ENCODE measurements around the gene GNAS-AS1.

DNA sequence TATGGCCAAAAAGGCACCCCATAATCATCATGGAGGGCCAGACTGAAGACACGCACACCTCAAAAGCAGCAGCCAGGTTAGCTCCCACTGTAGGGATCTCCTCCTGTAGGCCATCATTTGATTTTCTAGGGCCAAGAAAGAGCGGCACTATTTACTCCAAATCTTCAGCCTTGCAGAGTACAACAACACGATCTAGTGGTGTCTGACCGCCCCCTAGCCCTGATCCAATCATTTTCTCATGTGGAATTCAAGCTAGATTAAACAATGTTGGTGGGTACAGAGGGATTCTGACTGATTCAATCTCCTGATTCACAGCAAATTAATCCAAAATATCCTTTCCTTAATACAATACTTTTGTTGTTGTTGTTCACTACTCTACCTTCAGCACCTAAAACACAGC, 12.5 kb downstream of the GNAS-AS1 start:
- TF ChIP-seq FOXA1 (IDR thresholded peaks at IDR 0.05) = no peak
- no peak for TF ChIP-seq BHLHE40 (IDR thresholded peaks at IDR 0.05; ENCODE audit: borderline replicate concordance)
- TF ChIP-seq FOXM1 (IDR thresholded peaks at IDR 0.05; ENCODE audit: borderline replicate concordance) = no peak
- no peak for TF ChIP-seq ELF4 (IDR thresholded peaks at IDR 0.05)
- TF ChIP-seq SUZ12 (IDR thresholded peaks at IDR 0.05) = no peak
- TF ChIP-seq L3MBTL2 (conservative IDR thresholded peaks at IDR 0.05) = no peak
- no peak for TF ChIP-seq SP1 (IDR thresholded peaks at IDR 0.05)
- TF ChIP-seq FOXK2 (IDR thresholded peaks at IDR 0.05) = no peak
- no peak for TF ChIP-seq CTBP1 (IDR thresholded peaks at IDR 0.05; ENCODE audit: borderline replicate concordance)
